GM12892 (cell line): ENCODE data around the gene PSMB1. TPM values are rescaled to one million over a fixed set of nuclear protein-coding genes. Genes with fewer than 3 reads are reported as not detected.

Experiments
- DNase-seq: peaks from one replicate; pipeline ENCODE4 v3.0.0; 2011; ENCODE audit not compliant: insufficient read length
- FAIRE-seq: peaks from 2 replicates; lab custom pipeline; 2011; peaks lifted over from hg19 to GRCh38; lab: Jason Lieb, UNC
- POLR2A ChIP-seq: IDR thresholded peaks from 2 replicates; pipeline ENCODE4 v1.6.1; 2011; ENCODE audit warnings: low read depth, low read length, control low read depth
- POLR2AphosphoS5 ChIP-seq: IDR thresholded peaks from 2 replicates; pipeline ENCODE4 v1.6.1; 2011; ENCODE audit warnings: low read depth, low read length, control low read depth
- TAF1 ChIP-seq: IDR thresholded peaks from 2 replicates; pipeline ENCODE4 v1.6.1; 2011; ENCODE audit warnings: low read depth, mild to moderate bottlenecking, control low read depth, low read length, borderline replicate concordance
- polyA plus RNA-seq: library from polyadenylated mRNA; unstranded; fragments of >200 nt; gene quantifications from one replicate; pipeline ENCODE4 v1.2.1, GENCODE V29; 2012; ENCODE audit warnings: missing spikeins, inconsistent platforms; ENCODE audit not compliant: missing spikeins

PSMB1 gene
- 280 TPM for polyA plus RNA-seq

GRCh38 chr6:170552765-170553533 is at the start of gene PSMB1:
Gene PSMB1, minus strand, starts transcription at chr6:170553307. Its CDS starts 65 bp downstream, at chr6:170553242.
- TF ChIP-seq POLR2A = peak; percentile 97
- peak; percentile 80; the same call in 1 of the 2 replicates for TF ChIP-seq TAF1
- peak; percentile 98 for TF ChIP-seq POLR2AphosphoS5
- DNase-seq (peak; percentile 33), FAIRE-seq (peak; percentile 89)

- no peak for TF ChIP-seq POLR2A
- no peak for TF ChIP-seq TAF1
- TF ChIP-seq POLR2AphosphoS5 = no peak
- FAIRE-seq (no peak), DNase-seq (no peak)
Measured at GRCh38 chr6:170597278-170597677, 44.2 kb upstream of the PSMB1 start.

- FAIRE-seq (no peak), DNase-seq (no peak)
- TF ChIP-seq POLR2A (no peak), POLR2AphosphoS5 (no peak), TAF1 (no peak)
Measured at GRCh38 chr6:170596426-170596825, 43.3 kb upstream of the PSMB1 start.

- TF ChIP-seq TAF1 (no peak), POLR2A (no peak), POLR2AphosphoS5 (no peak)
- no peak for DNase-seq
- FAIRE-seq = no peak
Measured at GRCh38 chr6:170590725-170591124, 37.6 kb upstream of the PSMB1 start.

GRCh38 chr6:170584954-170585498 is 31.9 kb upstream of the PSMB1 start:
- TF ChIP-seq POLR2A (no peak), TAF1 (no peak), POLR2AphosphoS5 (no peak)
- FAIRE-seq (no peak), DNase-seq (no peak)

- no peak; the same call in 1 of the 2 replicates for TF ChIP-seq TAF1
- peak; percentile 95 for TF ChIP-seq POLR2A
- peak; percentile 85 for TF ChIP-seq POLR2AphosphoS5
- peak; percentile 89 for DNase-seq
- peak; percentile 91 for FAIRE-seq
Measured at GRCh38 chr6:170584181-170584953, 31.3 kb upstream of the PSMB1 start, which contains the start of gene PDCD2. Gene PDCD2, minus strand, starts transcription at chr6:170584637. Its CDS starts 56 bp downstream, at chr6:170584581.

- no peak for DNase-seq
- TF ChIP-seq TAF1 = no peak
- no peak for TF ChIP-seq POLR2AphosphoS5
- TF ChIP-seq POLR2A = no peak
- no peak for FAIRE-seq
Measured at GRCh38 chr6:170583756-170584180, 30.7 kb upstream of the PSMB1 start.

- FAIRE-seq (no peak), DNase-seq (no peak)
- no peak for TF ChIP-seq POLR2AphosphoS5
- no peak for TF ChIP-seq POLR2A
- no peak for TF ChIP-seq TAF1
Measured at GRCh38 chr6:170578909-170579308, 25.8 kb upstream of the PSMB1 start.

GRCh38 chr6:170575250-170575649 is 22.1 kb upstream of the PSMB1 start:
- TF ChIP-seq POLR2A (no peak), TAF1 (no peak), POLR2AphosphoS5 (no peak)
- no peak for FAIRE-seq
- no peak for DNase-seq

GRCh38 chr6:170572704-170573466 is 19.8 kb upstream of the PSMB1 start:
- DNase-seq = no peak
- no peak for FAIRE-seq
- TF ChIP-seq POLR2A = no peak
- no peak for TF ChIP-seq POLR2AphosphoS5
- TF ChIP-seq TAF1 = no peak

GRCh38 chr6:170564936-170565530 is 11.9 kb upstream of the PSMB1 start:
- TF ChIP-seq POLR2AphosphoS5 (no peak), TAF1 (no peak), POLR2A (no peak)
- FAIRE-seq = no peak
- DNase-seq = no peak
